NCI-H748 (cell line): ENCODE measurements around the gene ANTXR1.

Source experiments
- DNase-seq: peaks from one replicate; lab custom pipeline; 2025; ENCODE audit not compliant: unreplicated experiment; lab: John Stamatoyannopoulos, UW

The ANTXR1 gene

DNA sequence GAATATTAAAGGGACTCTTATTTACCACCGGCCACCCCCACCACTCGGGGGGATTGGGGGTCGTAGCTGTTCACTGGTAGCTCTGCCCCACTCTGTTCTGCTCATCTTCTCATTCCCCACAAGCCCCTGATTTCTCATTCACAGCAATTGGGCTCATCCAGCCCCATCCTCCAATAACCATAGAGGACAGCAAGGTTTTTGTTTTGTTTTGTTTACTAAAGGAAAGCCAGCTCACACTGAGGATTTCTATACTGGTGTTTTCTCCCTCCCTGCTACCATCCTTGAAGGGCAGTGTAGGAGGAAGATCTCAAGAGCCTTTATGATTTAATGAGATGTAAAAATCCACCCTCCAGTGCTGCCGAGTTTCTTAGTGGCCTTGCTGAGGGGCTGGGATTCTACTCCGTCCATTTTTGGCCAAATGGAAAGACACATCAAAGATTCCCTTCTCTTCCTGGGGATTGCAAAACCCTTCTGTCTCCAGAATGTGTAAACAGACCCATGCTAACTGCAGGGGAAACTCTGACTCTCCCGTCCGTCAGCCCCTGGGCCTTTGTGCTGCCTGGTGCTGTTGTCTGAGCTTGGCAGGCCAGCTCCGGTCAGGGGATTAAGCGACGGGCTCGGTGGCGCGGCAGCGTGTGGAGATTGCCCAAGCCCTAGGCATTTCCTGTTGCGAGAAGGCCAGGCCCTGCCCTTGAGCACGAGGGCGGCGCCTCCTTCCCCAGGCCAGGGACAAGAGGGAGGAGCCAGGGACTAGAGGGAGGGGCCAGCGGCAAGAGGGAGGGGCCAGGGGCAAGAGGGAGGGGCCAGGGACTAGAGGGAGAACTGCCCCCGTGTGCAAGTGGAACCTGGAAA lies 165.0 kb downstream of the ANTXR1 start:
- DNase-seq = peak; percentile 44

DNA sequence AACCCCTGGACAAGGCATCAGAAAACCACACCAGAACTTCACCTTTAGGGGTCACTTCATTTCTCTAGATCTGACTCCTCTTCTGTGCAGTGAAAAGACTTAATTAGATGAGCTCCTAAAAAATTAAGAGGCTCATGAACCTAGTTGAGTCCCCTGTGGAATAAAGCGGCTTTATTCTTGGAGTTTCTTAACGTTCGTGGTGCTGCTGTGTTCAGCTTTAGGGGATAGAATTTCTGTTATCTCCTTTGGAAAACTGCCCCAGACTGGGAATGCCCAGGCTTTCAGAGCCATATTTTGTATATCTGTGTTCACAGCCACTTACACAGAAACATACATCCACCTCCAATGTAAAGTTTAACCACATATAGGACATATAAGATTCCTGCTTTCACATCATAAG lies 165.8 kb downstream of the ANTXR1 start:
- no peak for DNase-seq

DNA sequence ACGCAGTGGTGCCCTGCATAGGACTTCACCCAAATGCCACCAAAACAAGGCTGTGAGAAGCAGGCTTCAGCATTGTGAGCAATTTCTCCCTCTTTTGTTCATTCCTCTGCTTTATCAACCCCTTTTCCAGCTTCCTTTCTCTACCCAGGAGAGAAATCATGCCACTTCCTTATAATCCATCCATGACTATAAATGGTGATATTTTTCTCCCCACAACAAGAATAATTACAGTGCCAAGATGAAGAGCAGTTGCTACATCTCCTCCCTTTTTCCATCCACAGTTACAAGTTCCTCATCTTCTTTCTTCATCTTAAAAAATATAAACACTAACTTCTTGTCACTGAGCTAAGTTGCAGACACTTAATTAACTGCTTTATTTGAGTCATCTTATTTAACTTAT lies 167.2 kb downstream of the ANTXR1 start:
- no peak for DNase-seq

DNA sequence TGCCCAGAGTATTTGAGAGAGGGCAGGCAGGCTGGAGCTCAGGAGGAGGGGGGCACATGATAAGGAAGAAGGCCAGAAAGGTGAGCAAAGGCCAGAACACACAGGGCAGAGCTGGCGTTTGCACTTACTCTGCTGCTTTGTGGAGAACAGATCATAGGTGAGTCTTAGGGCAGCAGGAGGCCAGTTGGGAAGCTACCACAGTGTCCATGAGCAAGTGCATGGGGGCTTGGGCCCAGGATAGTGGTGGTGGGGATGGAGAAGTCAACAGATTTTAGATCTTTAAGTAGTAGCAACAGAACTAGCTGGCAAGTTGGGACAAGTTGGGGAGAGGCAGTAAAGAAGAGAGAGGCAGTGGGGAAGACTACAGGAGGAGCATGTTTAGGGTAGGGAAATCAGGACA lies 168.0 kb downstream of the ANTXR1 start:
- no peak for DNase-seq

DNA sequence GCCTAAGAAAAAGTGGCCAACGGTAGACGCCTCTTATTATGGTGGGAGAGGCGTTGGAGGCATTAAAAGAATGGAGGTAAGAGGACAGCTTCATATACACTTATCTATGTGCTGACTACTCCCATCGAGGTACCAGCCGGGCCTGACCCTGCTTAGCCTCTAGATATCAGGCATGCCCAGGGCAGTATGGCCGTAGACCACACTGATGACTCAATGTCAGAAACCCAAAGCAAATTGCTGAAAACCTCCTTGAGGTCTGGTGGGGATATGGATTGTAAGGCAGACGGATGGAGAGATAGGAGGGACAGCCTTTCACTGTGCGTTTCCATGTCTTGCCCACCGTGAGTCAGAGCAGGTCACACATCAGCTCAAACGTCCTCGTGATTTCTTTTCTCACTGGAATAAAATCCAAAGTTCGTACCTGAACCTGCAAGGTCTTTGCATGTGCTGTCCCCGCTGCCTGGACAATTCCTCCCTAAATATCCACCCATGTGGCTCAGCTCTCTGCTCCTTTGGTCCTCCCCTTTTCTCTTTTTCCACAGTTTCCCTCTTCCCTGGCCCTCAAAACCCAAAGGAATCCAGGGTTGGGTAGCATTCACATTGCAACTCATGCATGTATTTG lies 168.9 kb downstream of the ANTXR1 start:
- DNase-seq = no peak

DNA sequence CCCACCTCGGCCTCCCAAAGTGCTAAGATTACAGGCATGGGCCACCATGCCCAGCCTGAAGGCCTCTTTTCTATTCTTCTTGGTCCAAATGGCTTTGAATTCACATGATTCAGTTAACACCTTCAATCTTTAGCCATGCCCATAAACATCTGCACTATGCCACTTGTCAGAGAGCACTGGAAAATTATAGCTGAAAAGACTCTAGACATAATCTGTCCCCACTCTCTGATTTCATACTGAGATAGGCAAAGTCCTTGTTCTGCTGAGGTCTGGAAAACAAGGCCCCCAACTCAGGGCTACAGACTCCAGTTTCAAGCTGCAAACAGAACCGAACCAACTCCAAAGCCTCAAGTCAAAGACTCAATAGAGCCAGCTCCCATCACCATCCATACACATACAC lies 170.7 kb downstream of the ANTXR1 start:
- no peak for DNase-seq

DNA sequence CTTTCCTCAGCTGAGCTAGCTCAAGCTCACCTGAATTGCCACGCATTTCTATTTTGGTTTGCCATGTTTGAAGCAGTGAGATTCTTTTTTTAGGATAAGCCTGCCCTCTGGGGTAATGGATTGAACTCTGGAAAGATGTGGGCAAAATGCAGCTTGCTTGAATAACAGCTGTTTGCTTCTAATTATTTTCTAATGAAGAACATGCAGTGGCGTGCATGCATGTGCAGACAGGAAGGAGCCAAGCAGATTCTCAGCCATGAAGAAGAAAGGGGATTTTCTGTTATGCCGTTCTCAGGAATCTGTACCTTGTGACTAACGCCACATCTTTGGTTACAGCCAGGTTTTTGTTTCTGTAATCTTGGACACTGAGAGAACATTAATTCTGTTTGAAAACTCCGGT lies 171.2 kb downstream of the ANTXR1 start:
- no peak for DNase-seq

DNA sequence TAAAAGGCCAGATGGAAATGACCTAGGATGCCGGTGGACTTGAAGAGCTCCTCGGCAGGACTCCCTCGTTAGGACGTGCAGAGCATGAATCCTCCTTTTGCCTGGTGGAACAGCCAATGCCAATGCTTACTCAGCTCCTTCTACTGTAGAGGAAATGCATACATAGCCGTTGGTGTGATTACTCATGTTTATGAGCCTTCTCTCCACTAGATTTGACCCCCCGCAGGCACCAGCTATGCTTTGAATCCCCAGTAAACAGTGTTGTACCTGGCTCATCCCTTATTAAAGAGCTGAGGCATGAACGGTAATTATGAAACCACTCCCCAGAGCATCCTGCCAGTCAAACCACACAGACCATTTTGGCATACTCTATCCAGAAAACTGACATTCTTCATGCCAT lies 172.8 kb downstream of the ANTXR1 start:
- DNase-seq = peak; percentile 83

DNA sequence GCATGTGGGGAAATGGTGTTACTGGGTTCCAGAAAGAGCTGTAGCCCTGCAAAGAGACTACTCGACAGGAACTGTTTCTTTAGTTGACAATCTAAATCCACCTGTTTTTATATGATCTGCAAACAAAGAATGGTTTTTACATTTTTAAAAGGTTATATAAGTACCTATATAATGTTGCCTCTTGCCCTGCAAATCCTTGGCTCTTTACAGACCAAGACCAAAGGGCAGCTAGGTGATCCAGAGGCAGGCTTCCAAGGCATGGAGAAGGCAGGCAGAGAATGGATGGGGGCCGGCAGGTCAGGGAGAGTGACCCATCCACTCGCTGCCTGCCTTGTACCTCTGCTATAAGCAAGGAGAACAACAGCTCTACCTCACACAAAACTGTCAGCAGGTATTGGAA lies 173.6 kb downstream of the ANTXR1 start:
- no peak for DNase-seq

DNA sequence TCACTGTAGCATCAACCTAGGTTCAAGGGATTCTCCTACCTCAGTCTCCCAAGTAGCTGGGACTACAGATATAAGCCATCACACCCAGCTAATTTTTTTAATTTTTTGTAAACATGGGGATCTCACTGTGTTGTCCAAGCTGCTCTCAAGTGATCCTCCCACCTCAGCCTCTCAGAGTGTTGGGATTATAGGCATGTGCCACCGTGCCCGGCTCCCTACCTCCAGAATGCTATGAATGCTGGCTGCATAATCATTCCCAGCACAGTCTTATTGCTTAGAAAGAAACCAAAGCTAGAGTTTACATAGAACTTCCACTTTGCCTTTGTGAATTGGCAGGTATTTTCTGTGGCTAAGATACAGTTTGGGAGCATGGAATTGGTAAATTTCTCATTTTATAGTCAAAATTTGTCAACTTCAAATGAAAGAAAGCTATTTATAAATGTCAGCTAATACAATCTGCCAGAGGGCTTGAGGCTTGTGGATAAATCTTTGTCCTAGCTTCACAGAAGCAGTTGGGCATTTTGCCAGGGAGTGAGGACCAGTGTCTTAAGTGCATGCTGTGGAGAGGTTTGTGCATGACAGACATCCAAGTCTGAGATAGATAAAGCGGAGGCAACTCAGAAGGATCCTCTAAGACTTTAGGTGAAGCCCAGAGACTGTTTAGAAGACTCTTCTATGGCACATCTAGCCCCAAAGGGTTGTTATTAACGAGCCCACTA lies 175.4 kb downstream of the ANTXR1 start:
- no peak for DNase-seq

DNA sequence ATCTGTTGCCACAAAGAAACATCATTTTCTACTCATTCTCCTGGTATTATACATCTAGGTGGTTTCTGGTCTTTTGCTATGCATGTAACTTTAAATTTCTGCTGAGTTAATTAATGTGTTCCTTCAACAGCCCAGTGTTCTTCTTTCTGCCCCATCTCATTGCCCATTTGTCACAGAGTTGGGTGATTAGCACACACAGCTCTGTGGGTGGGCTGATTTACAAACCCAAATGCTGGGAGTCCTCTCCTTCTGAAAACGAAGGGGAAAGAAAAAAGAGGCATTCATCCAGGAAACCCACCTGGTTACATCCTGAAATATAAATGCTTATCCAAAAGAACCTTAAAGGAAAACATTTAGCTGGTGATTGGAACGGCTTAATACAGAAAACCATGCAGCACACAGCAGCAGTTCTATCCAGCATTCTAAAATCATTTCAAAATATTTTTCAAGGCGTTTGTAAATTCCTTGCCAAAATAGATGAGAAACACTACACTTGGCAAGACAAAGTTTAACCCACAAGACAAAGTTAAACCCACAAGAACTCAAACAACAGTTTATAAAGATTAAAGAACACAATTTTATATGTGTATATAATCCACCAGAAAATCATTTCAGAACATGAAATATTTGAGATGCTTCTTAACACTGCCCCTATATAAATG lies 177.9 kb downstream of the ANTXR1 start:
- DNase-seq = no peak

DNA sequence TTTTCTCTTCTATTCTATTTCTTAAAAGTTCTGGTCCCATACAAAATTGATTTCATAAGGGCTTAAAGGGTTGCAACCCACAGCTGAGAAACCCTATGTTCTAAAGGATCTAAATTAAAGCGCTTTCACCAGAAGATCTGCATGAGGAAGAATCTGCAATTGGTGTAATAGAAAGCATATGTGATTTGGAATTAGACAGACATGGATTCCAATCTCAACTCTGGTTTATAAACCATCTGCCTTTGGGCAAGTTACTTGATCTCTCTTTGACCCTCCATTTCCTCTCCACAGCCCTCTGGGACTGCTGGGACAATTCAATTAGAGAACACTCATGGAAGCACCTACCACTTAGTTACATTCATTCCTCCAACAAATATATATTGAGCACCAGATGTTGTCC lies 178.7 kb downstream of the ANTXR1 start:
- DNase-seq = no peak

DNA sequence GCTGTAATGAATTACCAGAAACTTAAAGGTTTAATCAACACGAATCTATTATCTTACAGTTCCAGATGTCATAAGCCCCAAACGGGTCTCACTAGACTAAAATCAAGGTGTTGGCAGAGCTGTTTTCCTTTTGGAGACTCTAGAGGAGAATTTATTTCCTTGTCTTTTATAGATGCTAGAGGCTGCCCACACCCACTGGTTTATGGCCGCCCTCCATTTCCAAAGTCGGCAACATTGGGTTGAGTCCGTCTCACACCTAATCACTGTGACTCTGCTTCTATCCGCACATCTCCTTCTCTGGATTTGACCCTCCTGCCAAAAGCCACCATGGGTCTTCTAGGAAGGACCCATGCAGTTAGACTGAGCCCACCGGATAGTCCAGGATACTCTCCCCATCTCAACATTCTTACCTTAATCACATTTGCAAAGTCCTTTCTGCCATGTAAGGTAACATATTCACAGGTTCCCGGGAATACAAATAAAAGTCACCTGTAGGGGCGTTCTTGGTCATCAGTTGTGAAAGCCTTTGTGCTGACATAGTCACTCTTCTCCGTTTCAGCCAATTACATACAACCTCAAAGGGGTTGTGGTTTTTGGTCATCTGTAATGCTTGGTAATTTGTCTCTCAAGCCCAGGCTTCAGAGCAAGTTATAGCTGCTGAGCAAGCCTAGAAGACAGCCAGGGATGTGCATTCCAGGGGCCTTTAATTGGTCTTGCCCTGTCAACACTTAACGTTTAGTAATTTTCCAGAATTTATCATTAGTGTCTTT lies 179.4 kb downstream of the ANTXR1 start:
- no peak for DNase-seq

DNA sequence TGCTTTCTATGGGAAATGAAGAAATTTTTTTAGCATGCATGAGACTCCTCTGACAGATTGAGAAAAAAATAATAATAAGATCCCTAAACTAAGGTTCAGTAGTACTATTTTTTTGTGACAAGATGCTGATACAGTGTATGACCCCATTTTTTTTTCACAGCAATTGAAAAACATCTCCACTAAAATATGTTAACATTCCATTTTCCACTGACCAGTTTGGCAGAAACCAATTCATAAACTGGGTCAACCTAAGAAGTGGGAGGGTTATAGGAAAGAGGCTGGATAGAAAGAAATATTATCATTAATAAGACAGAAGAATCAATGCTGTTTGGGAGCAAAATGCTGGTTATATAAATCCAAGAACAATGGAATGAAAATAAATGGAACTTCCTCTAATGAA lies 182.7 kb downstream of the ANTXR1 start:
- no peak for DNase-seq

DNA sequence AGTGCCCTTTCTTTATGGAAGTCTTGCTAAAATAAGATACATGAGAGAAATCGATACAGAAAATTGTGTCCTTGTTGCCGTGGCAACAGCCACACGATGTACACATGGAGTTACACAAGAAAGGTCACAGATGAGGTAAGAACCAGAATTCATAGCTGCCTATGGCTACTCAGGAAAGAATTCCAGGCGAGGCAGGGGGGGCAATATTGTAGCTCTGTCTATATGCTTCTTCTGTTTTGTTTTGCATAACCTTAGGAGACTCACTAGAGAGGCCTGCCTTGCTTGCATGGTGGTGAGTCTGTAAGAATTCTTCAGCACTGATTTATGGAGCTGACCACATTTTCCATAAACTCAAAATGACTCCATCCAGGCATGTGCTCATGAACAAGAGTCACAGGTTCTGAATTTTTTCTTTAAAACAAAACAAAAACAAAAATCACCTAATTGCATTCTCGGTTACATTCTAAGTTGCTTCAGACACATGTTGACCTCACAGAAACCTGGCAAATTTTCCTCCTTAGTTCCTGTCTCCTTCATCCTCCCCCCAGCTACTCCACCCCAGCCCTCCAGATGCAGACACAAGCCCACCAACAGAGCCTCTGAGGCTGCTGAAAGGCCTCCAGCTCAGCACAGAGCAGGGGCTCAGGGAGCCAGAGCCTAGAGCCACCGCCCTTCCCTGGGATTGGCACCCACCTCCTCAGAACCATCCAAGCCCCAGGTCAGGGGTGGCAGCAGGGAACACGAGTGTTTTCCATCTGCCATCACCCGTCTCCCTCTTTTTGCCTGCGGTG lies 183.5 kb downstream of the ANTXR1 start:
- peak; percentile 18 for DNase-seq

DNA sequence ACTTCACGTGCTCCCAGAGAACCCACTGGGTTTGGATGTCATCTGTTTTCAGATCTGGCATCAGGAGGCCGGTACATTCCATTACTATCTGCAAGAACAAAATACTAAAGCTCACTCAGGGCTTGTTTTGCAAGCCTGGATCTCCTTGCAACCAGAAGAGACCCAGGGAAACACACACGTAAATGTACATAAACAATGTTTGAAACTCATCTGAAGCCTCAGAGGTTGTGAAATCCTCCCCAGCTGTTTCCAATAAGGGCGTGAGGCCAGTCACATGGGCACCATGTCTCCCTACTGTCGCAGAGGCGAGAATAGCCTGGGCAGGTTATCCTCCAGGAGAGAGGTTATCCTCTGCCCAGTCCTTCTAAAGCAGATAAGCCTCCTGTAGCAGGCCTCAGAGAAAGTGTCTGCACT lies 187.1 kb downstream of the ANTXR1 start:
- no peak for DNase-seq

DNA sequence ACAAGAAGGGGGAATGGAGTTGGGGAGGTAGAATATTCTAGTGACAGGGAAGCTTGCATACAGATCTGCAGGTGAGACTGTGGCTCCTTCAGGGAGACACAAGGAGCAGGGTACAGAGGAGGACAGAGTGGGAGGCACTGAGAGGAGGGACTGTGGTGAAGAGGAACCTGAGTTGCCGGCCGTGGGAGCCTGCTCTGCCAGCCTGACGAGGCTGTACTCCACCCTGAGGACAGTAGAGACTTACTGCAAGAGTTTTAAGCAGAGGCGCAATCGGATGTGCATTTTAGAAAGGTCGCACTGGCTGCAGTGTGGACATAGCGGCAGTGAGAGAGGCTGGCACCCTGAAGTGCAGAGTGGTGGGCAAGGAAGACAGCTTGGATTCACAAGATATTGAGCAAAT lies 188.3 kb downstream of the ANTXR1 start:
- DNase-seq = no peak

DNA sequence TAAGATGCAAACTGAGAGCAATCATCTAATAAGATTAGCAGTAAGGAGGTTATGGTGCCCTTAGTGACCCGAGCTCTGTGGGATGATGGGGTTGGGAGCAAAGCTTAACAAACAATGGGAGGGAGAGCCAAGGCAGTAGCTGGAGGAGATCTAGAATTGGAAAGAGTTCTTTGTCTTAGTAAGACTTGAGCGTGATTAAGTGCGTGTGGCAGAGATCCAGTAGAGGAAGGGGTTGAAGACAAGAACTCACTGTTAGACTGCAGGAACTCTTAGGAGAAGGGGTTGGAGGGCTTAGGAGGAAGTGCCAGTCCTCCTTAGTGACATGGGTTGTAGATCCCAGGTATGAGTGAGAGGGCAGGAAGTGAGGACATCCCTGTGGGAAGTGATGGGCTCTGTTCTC lies 189.3 kb downstream of the ANTXR1 start:
- DNase-seq = no peak

DNA sequence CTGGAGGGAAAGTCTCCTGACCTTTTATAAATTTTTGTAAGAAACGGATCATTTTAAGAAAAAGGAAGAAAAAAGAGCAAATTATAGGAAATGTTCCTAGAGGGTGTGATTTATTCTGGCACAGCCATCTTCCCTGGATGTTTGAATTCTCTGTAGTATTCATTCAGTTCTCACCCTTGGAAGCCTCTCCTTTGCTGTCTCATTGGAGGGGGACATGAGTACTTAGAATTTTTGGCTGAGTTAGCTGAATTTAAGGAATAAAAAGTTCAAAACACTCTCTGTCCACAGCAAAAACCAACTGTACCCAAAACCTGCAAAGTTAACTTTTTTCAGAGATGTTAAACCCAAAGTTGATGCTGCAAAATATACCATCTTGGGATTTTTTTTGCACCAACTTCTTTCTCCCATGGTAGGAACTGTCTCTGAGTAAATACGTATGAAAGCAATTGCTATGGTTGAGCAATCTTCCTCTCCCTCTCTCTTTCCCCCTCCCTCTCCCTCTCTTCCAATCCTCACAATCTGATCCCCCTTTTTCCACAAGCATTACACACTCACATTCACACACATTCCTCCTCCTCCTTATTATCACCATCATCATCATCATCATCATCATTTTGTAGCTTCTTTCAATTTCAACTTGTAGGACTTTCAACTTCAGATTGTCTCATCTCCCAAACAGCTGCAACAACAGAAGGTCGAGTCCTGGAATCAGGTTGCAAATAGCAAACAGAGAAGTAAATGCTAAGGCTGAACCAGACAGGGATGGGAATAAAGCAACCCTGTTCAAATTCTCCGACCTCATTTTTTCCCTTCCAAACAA lies 190.4 kb downstream of the ANTXR1 start:
- DNase-seq = no peak
